PFSK-1 (cell line): Measurements from ENCODE around the gene ERVFRD-1.

Source experiments
- FOXP2 ChIP-seq: optimal IDR thresholded peaks from 2 replicates; pipeline ENCODE3; 2011; ENCODE audit warnings: borderline replicate concordance, control low read depth, inconsistent platforms; ENCODE audit not compliant: insufficient read depth; ENCODE audit errors: extremely low read length, extremely low read depth
- POLR2AphosphoS5 ChIP-seq: IDR thresholded peaks from 2 replicates; pipeline ENCODE4 v1.6.1; 2012; ENCODE audit warnings: low read depth, mild to moderate bottlenecking, control low read depth, low read length, moderate library complexity
- SIN3A ChIP-seq: IDR thresholded peaks from 2 replicates; pipeline ENCODE4 v1.6.1; 2012; ENCODE audit warnings: mild to moderate bottlenecking, low read length, moderate library complexity, borderline replicate concordance; ENCODE audit not compliant: insufficient read depth
- TF ChIP-seq, protein P1 (sequence below), 2 experiments: IDR thresholded peaks; 2 replicates each; pipeline versions ENCODE4 v1.6.1 to v1.8.0; 2011 to 2012; ENCODE audit warnings: low read depth in 2 of 2, low read length in 2 of 2, control low read depth in 1 of 2, inconsistent platforms in 1 of 2, mild to moderate bottlenecking in 1 of 2, moderate library complexity in 1 of 2; ENCODE audit not compliant: insufficient read depth in 1 of 2

GRCh38 chr6:11103065-11103464 lies 8.5 kb downstream of the ERVFRD-1 start:
- TF ChIP-seq SIN3A (no peak), FOXP2 (no peak), POLR2AphosphoS5 (no peak)
- TF ChIP-seq, protein P1, sequence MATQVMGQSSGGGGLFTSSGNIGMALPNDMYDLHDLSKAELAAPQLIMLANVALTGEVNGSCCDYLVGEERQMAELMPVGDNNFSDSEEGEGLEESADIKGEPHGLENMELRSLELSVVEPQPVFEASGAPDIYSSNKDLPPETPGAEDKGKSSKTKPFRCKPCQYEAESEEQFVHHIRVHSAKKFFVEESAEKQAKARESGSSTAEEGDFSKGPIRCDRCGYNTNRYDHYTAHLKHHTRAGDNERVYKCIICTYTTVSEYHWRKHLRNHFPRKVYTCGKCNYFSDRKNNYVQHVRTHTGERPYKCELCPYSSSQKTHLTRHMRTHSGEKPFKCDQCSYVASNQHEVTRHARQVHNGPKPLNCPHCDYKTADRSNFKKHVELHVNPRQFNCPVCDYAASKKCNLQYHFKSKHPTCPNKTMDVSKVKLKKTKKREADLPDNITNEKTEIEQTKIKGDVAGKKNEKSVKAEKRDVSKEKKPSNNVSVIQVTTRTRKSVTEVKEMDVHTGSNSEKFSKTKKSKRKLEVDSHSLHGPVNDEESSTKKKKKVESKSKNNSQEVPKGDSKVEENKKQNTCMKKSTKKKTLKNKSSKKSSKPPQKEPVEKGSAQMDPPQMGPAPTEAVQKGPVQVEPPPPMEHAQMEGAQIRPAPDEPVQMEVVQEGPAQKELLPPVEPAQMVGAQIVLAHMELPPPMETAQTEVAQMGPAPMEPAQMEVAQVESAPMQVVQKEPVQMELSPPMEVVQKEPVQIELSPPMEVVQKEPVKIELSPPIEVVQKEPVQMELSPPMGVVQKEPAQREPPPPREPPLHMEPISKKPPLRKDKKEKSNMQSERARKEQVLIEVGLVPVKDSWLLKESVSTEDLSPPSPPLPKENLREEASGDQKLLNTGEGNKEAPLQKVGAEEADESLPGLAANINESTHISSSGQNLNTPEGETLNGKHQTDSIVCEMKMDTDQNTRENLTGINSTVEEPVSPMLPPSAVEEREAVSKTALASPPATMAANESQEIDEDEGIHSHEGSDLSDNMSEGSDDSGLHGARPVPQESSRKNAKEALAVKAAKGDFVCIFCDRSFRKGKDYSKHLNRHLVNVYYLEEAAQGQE (IDR thresholded peaks at IDR 0.05; ENCODE audit: insufficient read depth in 1 of 2, low read depth in 2 of 2, low read length in 2 of 2): no peak
